Stromal cell of bone marrow (primary cell): ENCODE results near the gene ZNF281.

Experiments used
- DNase-seq: peaks from one replicate; pipeline ENCODE4 v3.0.0-alpha.2; 2012; ENCODE audit warnings: low read depth

Gene ZNF281

GRCh38 chr1:200391747-200392146 is 18.1 kb downstream of the ZNF281 start:
- no peak for DNase-seq

DNA sequence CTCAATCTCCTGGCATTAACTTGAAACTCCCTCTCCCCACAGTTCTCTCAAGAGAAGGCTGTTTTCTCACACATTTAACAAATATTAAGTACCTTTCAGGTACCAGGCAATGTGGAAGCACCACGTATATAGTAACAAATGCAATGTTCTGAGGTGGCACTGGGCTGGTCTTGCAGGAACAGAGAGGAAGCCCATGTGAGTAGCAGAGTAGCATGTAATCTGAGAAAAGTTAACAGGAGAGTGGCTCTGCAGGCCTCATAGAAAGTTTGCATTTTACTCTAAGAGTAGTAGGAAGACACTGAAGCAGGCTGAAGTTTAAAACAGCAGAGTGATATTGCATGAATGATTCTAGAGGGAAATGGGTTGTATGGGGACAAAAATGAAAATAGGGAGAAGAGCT is 21.0 kb downstream of the ZNF281 start:
- DNase-seq = no peak

GRCh38 chr1:200386416-200386815 is 23.4 kb downstream of the ZNF281 start:
- DNase-seq = no peak

- DNase-seq = no peak
These were observed 24.9 kb downstream of the ZNF281 start for GRCh38 chr1:200384818-200385390.

DNA sequence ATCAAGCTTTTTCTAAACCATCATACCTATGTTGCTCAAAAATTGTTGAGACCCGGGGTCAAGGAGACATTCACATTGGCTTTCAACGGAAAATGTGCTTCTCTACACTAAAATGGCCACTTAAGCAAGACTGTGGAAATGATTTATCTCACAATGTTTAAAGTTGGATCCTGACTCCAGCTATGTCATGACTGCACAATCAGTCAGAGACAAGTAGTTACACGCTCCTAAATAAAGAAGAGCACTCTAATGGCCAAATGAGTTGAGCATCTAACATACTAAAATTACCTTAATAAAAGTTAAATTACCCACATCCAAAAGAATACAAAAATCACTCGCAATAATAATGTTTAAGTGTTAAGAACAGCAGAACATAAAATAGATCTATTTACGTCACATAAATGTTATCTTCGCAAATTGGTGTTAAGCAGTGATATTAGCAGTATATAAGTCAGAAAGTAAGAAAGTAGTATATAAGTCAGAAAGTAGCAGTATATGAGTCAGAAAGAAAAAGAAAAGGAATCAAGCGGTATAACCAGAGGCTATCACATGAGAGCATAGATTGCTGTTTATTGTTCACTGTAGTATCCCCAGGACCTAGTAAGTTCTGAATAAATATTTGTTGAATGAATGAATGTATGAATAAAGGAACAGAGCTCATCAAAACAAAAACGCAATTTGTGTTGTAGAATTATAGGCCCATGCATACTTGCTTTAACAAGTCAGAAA is 28.4 kb downstream of the ZNF281 start:
- DNase-seq = no peak

GRCh38 chr1:200380589-200381021 is 29.2 kb downstream of the ZNF281 start:
- DNase-seq = no peak

GRCh38 chr1:200379940-200380588 is 29.8 kb downstream of the ZNF281 start:
- no peak for DNase-seq

GRCh38 chr1:200379432-200379757 is 30.4 kb downstream of the ZNF281 start:
- DNase-seq = peak; percentile 82

GRCh38 chr1:200378096-200378495 is 31.7 kb downstream of the ZNF281 start:
- no peak for DNase-seq

DNA sequence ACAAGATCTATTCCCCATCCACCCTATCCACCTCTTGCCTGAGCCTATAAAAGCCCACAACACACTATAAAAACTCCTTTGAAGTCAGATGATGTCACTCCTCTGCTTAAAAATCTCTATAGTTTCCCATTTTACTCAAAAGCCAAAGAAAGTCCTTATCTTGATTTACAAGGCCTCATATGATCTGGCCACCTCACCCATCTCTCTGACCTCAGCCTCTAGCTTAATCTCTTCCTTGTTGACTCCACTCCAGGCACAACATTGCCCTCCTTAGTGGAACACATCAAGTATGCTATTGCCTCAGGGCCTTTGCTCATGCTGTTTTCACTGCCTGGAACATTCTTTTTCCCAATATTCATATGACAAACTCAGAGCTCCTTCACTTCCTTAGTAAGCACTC is 33.3 kb downstream of the ZNF281 start:
- peak; percentile 7 for DNase-seq

DNA sequence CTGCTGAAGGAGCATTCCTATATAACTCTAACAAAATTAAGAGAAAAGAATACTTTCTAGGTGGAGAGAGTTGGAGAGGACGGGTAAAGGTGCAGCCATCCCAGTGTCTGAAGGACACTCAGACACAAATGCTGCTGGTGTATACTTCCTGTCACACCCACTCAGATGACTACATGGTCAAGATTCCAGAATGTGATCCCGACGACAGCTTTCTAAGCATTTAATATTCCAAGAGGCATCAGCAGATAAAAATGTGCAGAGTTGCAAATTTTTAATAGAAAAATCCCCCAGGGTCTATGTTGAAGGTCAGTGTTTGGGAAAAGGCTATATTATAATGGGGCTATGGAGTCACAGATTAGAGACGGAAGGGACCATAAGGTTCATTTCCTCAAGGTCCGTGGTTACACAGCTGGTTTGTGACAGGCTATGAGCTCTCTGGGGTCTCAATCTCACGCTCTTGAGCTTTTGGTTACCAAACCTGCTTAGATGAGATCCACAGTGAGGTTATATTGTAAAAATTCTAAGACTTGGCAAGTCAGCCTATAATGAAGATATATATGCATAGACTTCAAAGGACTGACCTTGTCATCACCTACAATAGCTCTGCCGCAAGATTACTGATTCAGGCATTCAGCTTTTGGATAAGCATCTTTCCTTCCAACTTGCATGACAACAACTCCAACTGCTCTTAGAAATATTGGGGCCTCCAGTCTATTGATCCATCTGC is 35.1 kb downstream of the ZNF281 start:
- no peak for DNase-seq

GRCh38 chr1:200373811-200374231 is 36.0 kb downstream of the ZNF281 start:
- DNase-seq = no peak

DNA sequence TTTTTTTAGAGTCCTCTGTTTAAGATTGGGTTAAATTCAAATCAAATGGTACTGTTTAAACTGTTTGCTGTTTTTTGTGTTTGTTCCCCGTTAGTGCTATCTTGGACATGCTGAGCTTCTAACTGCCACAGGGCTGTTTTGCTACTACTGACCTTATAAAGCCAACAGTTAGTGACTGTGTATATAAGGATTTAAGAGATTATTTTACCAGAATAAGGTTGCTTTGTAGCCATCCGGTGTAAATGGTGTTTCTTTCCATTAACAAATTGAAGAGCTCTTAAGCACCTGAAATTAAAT is 37.0 kb downstream of the ZNF281 start:
- DNase-seq = no peak

GRCh38 chr1:200372095-200372884 is 37.5 kb downstream of the ZNF281 start:
- peak; percentile 84 for DNase-seq

- no peak for DNase-seq
These were observed 40.1 kb downstream of the ZNF281 start for GRCh38 chr1:200369706-200370105.

DNA sequence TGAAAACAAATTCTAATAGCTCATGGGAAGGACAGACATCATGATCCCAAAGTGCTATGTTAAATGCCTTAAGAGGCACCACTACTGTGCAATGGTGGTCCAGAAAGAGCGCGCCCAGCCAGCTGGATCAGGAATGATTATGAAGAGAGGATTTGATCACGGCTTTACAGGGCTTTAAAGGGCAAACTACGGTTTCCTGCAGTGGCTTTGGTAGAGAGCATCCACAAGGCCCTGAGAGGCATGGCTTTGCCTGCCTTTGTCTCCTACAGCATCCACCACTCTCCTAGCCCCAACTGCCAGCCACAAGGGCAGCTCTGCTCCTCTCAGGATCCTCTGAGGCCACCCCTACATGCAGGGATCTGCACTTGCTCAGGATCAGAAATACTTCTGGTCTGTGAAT is 40.7 kb downstream of the ZNF281 start:
- no peak for DNase-seq

DNA sequence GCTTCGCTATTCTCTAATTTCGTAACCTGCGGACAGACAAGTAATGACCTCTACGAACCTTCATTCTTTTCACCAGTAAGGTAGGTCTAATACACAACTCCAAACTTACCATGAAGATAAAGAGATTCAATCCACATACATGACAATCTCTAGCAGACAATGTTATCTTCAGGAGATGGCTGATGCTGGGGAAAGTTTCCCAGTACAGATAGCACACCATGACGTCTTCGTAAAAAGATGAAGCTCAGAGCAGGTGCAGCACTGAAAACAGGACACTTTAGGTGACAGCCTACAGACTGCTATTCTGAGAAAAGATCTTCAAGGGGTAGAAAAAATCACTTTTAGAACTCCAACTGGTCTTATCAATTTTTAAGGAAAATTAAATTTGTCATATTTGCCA is 41.3 kb downstream of the ZNF281 start:
- no peak for DNase-seq

DNA sequence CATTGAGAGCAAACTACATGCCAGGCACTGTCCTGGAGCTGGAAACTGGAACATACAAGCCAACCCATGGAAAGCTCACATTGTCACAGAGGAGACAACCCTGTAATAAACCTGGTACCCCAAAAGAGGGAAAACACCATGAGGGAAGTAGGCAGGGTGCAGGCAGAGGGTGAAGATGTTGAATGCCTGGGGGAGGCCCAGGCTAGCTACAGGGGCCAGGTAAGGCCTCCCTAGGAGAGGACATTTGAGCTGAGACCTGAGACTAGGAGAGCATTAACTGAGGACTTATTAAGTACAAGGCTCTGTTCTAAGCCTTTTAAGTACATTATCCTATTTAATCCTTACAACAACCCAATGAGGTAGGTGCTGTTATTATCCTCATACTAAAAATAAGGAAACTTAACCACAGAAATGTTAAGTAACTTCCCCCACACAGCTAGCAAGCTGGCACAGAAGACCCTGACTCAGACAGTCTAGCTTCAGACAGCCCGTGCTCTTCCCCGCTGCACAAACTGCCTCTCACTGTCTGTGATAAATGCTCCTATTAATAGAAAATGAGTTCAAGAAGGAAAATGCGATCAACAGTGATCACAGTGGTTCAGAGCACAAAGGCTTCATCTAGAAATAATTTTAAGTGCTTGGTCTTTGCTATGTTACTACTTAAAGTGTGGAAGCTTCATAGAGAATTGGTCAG is 41.8 kb downstream of the ZNF281 start:
- DNase-seq = peak; percentile 73

GRCh38 chr1:200366577-200367253 is 43.1 kb downstream of the ZNF281 start:
- no peak for DNase-seq

- DNase-seq = no peak
These were observed 43.9 kb downstream of the ZNF281 start for GRCh38 chr1:200365897-200366426.

DNA sequence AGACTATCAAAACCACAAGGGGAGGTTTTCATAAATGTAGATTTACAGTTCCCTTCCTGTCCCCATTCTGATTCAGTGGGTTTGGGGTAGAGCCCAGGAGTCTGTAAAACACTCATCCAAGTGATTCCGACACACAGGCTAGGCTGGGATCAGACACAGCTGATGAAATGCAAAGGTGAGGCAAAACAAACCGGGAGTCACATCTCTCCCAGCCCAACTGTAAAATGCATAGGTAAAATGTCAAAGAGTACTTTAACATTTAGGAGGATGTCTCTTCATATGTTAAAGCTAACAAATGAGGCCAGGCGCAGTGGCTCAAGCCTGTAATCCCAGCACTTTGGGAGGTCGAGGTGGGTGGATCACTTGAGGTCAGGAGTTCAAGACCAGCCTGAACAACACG is 45.0 kb downstream of the ZNF281 start:
- no peak for DNase-seq
